GM19452 (cell line): ENCODE measurements around the gene TSACC.
"Not testable (repeated sequence)": the region's sequence is repeated elsewhere in the genome, so short reads cannot be mapped to it uniquely, and the experiment has no call there.

Experiments
- ATAC-seq: cut with Tn5 transposase; IDR thresholded peaks from one replicate; pipeline ENCODE4 v1.9.1; 2021; ENCODE audit not compliant: unreplicated experiment

Gene TSACC

DNA sequence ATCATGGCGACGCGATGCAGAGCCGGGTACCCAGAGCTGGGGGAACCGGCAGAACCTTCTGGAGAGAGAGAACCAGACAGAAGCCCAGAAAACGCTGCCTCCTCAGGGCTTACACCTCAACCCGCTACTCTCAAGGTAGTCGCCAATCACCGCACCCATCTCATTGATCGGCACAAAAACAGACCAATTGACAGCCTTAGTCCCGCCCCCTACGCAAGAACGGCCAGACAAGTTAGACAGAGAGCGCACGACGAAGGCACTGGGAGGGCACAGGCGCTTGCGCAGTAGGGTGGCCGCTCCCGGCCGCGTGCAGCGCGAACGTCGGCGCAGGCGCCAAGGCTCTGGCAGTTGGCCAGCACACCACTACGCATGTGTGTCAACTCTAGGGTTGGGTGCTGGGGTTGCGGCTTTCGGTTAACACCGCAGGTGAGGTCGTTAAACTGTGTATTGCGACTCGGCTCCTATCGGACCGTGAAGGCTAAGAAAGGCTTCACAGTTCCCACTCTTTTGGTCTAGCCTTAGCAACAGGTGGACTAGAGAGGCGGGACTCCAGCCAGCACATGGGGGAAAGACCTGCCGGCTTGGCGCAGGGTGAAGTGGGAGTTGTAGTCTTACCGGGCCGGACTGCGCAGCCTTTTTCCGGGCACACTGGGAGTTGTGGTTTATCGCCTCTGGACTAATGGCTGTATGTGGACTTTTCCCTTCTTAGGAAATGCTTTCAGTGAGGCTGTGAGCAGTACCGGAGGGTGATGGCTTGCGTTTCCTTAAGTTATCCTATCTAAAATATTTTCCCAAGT, at the start of gene TSACC, which contains the start of gene CCT3:
Gene TSACC, plus strand, starts transcription at position 347 of the 797 bp plus-strand sequence. CDS start 1,232 bp downstream, outside the sequence.
Gene CCT3, minus strand, starts transcription at position 113 of the 797 bp plus-strand sequence. Its CDS starts 108 bp downstream, at position 5.
- ATAC-seq = peak; percentile 92

DNA sequence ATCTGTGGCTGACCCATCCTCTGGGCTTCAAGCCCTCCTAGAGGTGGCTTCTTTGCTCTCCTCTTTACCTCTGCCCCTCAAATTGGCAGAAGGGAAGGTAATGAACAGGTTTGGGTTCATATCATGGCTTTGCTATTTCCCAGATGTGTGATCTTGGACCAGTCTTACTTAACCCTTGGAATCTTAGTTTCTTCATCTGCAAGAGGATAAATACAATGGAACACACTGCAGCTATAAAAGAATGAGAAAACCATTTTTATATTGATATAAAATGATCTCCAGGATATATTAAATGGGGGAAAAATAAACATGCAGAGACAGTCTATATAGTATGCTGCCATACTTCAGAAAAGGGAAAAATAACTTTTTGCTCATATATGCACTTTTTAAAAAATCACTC, 48.5 kb upstream of the TSACC start:
- no peak for ATAC-seq

DNA sequence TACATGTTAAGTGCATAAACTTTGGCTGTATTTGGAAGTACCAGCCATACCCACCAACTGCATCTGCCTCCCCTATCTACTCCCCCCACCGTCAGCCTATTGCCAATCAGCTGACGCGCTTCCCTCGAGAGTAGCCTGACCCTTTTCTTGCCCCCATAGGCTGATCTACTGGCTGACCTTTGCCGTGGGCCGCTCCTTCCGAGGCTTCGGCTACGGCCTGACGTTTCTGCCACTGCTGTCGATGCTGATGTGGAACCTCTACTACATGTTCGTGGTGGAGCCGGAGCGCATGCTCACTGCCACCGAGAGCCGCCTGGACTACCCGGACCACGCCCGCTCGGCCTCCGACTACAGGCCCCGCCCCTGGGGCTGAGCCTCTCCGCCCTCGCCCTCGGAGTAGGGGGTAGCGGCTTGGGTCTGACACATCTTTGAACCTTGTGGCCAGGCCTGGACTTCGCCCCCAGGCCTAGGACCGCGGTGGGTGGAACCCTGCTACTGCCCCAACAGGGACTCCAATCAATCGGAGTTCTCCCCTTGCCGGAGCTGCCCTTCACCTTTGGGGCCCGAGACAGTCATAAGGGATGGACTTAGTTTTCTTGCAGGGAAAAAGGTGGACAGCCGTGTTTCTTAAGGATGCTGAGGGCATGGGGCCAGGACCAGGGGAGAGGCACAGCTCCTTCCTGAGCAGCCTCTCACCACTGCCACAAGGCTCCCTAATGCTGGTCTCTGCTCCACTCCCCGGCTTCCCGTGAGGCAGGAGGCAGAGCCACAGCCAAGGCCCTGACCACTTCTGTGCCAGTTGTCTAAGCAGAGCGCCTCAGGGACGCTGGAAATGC, 46.9 kb upstream of the TSACC start:
- ATAC-seq = no peak

DNA sequence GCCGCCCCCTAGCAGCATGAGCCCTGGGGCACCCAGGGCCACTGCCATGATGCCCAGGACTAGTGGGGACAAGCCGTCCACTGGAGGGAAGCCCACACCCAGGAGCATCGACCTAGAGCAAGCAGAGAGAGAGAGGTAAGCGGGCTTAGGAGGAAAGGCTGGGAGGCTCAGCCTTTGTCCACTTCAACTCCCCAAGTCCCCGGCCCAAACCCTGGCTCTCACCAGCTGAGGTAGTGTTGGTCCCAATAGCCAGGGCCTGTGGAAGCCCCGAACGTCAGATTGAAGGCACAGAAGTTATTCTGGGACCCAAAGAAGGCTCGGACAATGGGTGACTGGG, 45.3 kb upstream of the TSACC start:
- no peak for ATAC-seq

DNA sequence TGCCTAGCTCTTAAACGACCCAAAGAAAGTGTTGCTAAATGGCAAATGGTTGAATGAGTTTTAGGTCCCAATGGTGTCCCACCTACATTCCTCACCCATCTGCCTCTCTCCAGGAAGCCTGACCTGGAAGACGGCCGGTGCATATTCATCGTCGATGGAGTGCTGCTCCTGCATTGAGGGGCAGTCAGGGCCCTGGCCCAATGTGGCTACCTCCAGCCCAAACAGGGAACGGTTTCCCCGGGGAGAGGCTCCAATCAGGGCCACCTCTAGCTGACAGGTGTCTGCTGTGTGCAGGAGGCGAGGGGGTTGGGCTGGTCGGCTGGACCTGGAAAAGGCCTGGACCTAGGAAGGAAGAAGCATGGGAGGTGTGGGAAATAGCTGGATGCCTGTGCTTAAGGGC, 44.4 kb upstream of the TSACC start:
- ATAC-seq = no peak

DNA sequence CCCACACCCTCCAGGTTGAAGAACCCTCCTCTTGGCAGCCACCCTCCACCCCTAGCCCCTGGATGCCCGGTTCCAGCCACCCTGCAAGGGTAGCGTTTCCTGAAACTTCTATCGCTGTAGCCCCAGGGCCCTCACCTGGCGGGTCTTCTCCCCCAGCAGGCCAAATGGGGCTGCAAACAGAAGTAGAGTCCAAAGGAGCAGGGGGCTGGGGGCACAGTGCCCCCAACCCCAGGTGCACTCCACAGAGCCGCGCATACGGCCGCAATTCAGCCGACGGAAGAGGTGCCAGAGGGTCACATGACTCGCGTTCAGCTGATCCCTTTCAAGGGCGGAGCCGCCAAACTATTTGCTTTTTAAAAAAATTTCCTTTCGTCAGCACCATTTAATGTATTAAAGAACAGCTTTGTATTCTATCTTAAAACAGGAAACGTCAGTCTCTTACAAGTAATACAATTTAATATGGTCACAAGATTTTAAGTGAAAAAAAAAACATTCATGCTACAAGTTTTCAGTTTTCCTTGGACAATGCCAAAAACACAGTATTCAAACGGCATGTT, 42.9 kb upstream of the TSACC start, which contains the start of gene GLMP:
Gene GLMP, minus strand, starts transcription at position 289 of the 557 bp plus-strand sequence. Its CDS starts 34 bp downstream, at position 255.
- ATAC-seq = no peak

DNA sequence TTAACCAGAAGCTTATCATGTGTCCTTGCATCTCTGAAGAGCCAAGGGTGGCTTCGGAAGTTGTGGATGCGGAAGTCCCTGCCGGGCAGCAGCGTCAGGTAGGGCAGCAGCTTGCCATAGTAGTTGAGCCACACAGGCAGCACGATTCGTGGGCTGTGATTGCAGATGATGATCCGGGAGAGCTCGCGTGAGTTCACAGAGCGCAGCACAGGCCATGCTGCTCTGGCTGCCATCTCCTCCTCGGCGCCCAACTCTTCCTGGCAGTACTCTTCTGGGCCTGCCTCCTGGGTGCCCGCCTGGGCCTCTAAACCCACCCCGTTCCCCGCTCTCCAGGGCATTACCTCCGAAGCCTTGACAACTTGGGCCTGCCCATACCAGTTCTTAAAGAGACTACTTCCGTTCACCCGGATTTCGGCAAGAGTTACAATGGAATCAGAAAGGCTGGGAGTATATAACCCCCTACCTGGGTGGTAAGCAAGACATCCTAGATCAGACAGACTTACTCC, 39.4 kb upstream of the TSACC start, which contains the start of gene VHLL:
Gene VHLL, minus strand, starts transcription at position 456 of the 506 bp plus-strand sequence. Its CDS starts 118 bp downstream, at position 338.
- no peak for ATAC-seq

DNA sequence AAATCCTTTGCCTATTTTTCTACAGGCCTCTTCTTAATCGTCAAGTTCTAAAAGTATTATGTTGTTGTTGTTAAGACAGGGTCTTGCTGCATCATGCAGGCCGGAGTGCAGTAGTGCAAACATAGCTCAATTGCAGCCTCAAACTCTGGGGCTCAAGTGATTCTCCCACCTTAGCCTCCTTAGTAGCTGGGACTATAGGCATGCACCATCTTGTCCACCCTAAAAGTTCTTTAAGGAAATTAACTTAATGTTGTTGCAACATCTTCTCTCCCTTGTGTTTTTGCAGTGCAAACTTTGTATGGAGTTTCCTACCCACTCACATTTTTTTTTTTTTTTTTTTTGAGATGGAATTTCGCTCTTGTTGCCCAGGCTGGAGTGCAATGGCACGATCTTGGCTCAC, 35.1 kb upstream of the TSACC start:
- ATAC-seq = no peak

DNA sequence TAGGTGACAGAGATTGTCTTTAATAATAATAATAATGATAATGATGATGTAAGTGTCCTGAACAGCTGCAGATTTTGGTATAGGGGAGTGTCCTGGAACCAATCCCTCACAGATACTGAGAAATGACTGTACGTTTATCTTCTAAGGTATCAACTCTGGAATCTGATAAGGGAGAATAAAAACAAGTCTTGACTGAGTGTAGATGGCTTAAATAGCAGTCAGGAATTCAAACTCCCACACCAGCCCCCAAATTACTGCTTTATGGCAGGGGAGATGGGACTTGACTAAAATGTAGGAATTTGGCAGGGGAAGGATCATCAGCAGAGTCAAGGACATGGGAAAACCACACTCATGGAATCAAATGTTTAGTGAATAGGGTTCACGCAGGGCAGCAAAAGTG, 33.1 kb upstream of the TSACC start:
- ATAC-seq = no peak

DNA sequence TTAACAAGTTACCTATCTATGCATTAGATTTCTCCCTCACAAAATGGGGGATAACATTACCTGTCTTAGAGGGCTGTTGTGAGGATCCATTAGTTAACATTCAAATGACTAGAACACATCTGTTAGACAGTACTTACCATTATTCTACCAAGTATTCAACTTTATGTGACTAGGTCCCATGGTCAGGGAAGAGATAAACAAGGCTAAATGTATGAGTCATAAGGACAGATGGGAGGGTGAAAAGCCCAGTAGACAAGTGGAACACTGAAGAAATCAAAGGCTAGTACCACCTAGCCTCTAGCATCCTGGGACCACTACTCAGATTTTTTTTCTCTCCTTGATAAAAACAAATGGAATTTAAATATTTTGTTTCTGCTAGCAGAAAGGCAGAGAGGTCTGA, 30.2 kb upstream of the TSACC start:
- no peak for ATAC-seq

DNA sequence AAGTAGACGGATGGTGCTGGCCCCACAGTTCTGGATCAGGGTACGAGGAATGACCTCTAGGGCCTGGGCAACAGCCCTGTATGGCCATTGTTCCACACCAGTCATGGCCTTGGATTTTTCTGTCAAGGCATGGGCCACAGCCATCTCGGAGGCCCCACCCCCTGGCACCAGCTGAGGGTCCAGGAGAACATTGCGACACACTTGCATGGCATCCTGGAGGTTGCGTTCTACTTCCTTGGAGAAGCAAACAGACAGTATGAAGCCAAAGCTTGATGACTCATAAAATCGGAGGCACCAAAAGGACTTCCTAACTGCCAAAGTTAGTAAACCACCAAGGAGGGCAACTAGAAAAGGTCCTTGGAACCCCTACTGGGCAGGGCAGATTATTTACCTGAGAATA, 27.4 kb upstream of the TSACC start:
- no peak for ATAC-seq

DNA sequence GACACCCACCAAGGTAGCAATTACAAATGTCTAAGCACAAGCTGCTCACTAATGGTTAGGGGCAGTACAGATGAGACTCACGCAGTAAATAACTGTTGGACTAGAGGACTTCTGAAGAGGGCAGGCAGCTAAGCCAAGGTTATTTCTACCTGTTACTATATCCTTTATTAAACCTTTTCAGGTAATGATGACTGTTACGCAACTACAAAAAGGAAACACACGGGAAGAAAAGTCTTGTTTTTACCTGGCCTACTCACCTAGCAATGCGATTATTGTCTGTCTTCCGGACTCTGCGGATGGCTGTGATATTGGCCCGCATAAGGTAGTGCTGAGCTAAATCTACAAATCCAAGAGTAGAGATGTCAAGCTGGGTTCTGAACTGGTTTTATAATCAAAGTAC, 21.4 kb upstream of the TSACC start:
- no peak for ATAC-seq

DNA sequence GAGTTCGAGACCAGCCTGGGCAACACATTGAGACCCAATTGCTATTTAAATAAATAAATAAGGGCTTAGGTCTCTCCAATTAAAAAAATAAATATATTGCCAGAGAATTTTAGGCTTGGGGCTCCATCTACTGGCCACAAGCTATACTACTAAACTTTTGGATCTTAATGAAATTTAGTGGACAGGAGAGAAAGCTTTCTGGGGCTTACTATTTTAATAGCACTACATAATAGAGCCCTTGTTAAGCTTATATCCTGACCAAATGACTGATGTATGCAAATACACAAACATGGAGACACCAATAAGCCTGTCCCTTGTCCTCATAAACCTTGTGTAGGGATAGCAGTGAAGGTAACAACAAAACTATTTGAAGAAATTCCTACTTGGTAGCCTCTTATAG, 18.7 kb upstream of the TSACC start:
- ATAC-seq = no peak

DNA sequence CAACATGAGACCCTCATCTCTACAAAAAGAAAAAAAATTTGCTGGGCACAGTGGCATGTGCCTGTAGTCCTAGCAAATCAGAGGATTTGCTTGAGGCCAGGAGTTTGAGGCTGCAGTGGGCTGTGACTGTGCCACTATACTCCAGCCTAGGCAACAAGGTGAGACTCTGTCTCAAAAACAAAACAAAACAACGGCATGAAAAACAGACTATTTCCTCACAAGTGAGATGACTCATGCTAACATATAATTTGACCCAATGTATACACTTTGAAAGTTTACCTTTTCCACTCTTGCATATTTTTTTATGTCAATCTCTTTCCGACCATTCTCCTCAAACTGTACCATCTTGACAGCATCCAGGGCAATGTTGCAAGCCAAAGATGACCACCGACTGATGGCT, 17.8 kb upstream of the TSACC start:
- no peak for ATAC-seq

DNA sequence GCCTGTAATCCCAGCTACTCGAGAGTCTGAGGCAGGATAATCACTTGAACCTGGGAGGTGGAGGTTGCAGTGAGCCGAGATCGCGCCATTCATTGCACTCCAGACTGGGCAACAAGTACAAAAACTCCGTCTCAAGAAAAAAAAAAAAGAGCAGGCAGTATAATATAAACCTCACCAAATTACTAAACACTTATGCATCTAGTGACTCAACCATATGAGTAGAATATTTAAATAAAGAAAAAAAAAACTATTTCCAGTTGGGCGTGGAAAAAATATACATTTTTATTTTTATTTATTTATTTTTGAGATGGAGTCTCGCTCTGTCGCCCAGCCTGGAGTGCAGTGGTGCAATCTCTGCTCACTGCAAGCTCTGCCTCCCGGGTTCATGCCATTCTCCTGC, 15.1 kb upstream of the TSACC start:
- ATAC-seq = not testable (repeated sequence)

DNA sequence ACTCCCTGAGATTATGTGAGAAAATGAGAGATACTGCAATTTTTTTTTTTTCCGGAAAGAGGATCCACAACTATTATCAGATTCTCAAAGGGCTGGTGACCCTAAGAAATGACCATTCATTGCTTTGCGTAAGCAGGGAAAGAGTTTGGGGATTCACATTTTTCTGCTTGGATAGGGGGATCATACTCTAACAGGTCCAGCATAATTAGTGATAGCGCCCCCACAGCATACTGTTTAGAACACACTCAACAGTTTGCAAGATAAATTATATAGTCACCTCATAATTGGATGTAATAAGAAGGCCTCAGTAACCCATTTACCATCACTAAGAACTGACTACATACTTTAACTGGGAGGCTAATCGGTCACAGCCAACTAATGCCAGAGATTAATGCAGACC, 2.1 kb upstream of the TSACC start:
- ATAC-seq = no peak

DNA sequence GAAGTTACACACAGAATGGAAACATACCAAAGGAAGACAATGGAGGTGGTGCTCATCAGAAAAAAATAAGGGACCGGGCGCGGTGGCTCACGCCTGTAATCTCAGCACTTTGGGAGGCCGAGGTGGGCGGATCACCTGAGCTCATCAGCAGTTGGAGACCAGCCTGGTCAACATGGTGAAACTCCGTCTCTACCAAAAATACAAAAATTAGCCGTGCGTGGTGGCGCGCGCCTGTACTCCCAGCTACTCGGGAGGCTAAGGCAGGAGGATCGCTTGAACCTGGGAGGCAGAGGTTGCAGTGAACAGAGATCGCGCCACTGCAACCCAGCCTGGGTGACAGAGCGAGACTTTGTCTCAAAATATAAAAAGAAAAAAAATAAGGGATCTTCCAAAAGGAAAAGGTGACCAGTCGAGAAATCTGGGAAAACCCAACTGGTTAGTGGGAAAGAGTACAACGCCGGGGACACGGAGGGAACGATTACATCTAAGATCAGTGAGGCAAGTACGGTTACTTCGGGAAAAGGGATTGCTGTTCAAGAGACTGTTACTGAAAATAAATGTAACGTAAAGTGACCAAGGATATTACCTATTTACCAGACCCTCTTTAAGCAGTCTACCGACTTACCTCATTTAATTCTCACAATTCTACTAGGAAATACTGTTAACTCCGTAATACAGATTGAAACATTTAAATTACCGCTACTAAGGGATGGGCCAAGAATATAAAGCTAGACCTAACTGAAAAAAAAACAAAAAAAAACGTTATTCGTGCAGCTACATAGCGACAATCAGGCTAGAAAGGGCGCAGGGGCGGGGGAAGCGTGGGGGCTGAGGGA, 1.1 kb upstream of the TSACC start:
- ATAC-seq = no peak

DNA sequence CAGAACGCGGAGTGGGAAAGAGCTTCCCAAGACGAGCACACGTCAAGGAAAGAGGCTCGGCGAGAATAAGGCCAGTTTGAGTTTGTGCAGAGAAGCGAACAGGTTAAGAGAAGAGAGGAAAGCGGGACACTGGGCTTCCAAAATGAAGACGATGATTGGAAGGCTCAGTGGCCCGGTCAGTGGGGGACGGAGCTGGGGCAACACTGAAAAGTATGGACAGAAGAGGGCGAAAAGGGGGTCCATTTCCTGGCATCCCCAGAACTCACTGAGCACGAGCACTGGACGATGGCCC, 492 bp upstream of the TSACC start:
- ATAC-seq = no peak

DNA sequence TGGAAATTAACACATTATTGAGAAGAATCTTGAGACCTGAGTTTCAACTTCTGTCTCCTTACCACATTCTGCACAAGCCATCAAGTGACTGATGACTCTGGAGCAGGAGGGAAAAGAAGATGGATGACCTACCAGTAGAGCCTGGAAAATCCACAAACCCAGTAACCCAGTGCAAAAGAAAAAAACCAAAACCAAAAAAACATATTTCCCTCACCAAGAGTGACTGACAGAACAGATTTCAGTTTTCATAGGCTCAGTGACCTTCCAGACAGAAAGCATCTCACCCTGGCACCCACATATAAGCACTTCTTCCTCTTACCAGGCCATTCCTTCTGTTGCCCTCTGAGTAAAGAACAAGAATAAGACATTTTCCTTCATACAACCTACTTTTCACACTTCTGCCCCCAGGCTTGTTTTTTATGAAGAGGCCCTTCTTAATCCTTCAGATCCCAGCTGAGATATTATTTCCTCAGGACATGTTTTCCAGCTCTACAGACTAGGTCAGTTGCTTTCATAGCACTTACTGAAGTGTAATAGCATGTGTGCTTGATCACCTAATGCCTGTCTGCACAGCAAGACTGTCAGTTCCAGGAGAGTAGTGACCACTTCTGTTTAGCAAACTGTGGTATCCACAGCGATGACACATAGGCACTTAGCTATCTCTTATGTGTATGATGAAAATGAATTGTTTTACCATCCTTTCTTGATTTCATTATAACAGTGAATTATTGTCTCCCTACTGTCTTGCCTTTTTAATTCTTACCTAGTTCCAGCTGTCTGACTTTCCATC, 4.0 kb downstream of the TSACC start:
- no peak for ATAC-seq

DNA sequence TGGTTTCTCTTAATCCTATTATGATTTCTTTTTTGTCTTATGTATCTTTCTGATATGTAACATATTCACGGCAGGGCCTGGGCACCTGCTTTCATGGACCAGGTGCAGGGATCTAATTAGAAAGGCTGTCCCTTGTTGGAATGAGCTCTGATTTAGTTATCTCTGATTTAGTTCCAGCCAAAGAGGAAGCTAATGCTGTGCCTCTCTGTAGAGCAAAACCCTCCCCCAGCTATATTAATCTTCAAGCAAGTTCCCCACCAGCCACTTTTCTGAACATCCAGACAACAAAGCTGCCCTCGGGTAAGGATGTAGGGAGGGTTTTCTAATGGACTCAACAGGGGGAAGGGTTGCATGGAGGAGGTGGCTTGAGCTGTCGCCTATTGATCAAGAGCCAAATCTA, 6.1 kb downstream of the TSACC start:
- no peak for ATAC-seq
